Neural crest cell (in vitro differentiated cells): ENCODE measurements around the gene RIMBP2. TPM values are rescaled to one million over a fixed set of nuclear protein-coding genes. Genes with fewer than 3 reads are reported as not detected.
A peak's percentile ranks its signal among the peaks of the same experiment; 100 is the strongest.

Source experiments
- DNase-seq: peaks from one replicate; pipeline ENCODE4 v3.0.0; 2021; ENCODE audit warnings: low read depth, mixed read lengths, low spot score
- H3K27ac Mint-ChIP-seq: one replicate; pipeline ENCODE4 v1.8.0; 2021; ENCODE audit warnings: mild to moderate bottlenecking, mixed read lengths; ENCODE audit not compliant: unreplicated experiment
- H3K27me3 Mint-ChIP-seq: 2 replicates; pipeline ENCODE4 v1.8.0; 2021; ENCODE audit warnings: low read depth, mild to moderate bottlenecking, mixed read lengths
- H3K36me3 Mint-ChIP-seq: 2 replicates; pipeline ENCODE4 v1.8.0; 2021; ENCODE audit warnings: low read depth, mild to moderate bottlenecking, mixed read lengths
- H3K4me1 Mint-ChIP-seq: 2 replicates; pipeline ENCODE4 v1.8.0; 2021; ENCODE audit warnings: mixed read lengths
- H3K4me3 Mint-ChIP-seq: one replicate; pipeline ENCODE4 v1.8.0; 2021; ENCODE audit warnings: mild to moderate bottlenecking, mixed read lengths
- H3K9me3 Mint-ChIP-seq: 2 replicates; pipeline ENCODE4 v1.8.0; 2021; ENCODE audit warnings: mixed read lengths
- total RNA-seq: library from RNA; stranded (reverse); gene quantifications from 2 replicates; pipeline ENCODE4 v1.2.1, GENCODE V29; 2021
- TF ChIP-seq, protein P1 (sequence below): fragments of 200-600 bp; sonication (generic); conservative IDR thresholded peaks from 2 replicates; pipeline ENCODE4 v1.5.0; 2021; ENCODE audit warnings: antibody characterized with exemption, mild to moderate bottlenecking

Gene RIMBP2
- total RNA-seq, 1 donor from 2014 or later: 5.9 TPM

DNA sequence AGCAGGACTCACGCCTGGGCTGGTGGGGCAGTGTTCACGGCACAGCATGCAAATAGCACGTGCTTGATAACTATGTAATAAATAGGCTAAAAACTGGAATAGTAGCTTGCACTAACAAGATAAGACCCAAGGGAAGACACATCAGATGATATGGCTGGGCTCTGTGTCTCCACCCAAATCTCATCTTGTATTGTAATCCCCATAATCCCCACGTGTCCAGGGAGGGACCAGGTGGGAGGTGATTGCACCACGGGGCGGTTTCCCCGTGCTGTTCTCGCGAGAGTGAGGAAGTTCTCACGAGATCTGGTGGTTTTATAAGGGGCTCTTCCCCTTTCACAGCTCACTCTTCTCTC lies 46.9 kb downstream of the RIMBP2 start:
- peaks cover 9% of the 10 kb centered on the region for H3K9me3 Mint-ChIP-seq
- no peak overlapping the region for H3K27ac Mint-ChIP-seq
- no peak for DNase-seq
- peaks cover 11% of the 10 kb centered on the region for H3K4me1 Mint-ChIP-seq
- H3K36me3 Mint-ChIP-seq: peaks cover 2% of the 10 kb centered on the region
- peaks cover 6% of the 10 kb centered on the region for H3K27me3 Mint-ChIP-seq
- TF ChIP-seq, protein P1, sequence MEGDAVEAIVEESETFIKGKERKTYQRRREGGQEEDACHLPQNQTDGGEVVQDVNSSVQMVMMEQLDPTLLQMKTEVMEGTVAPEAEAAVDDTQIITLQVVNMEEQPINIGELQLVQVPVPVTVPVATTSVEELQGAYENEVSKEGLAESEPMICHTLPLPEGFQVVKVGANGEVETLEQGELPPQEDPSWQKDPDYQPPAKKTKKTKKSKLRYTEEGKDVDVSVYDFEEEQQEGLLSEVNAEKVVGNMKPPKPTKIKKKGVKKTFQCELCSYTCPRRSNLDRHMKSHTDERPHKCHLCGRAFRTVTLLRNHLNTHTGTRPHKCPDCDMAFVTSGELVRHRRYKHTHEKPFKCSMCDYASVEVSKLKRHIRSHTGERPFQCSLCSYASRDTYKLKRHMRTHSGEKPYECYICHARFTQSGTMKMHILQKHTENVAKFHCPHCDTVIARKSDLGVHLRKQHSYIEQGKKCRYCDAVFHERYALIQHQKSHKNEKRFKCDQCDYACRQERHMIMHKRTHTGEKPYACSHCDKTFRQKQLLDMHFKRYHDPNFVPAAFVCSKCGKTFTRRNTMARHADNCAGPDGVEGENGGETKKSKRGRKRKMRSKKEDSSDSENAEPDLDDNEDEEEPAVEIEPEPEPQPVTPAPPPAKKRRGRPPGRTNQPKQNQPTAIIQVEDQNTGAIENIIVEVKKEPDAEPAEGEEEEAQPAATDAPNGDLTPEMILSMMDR: no peak
- H3K4me3 Mint-ChIP-seq: no peak overlapping the region

- TF ChIP-seq, protein P1: no peak
- Mint-ChIP-seq H3K27ac (peak overlapping the region; percentile 57), H3K27me3 (peaks cover 6% of the 10 kb centered on the region), H3K4me3 (no peak overlapping the region), H3K36me3 (peaks cover 2% of the 10 kb centered on the region), H3K4me1 (peaks cover 11% of the 10 kb centered on the region), H3K9me3 (peaks cover 9% of the 10 kb centered on the region)
- no peak for DNase-seq
These were observed 47.6 kb downstream of the RIMBP2 start for GRCh38 chr12:130668286-130669204.

- DNase-seq: no peak
- H3K4me3 Mint-ChIP-seq: no peak overlapping the region
- peaks cover 6% of the 10 kb centered on the region for H3K27me3 Mint-ChIP-seq
- TF ChIP-seq, protein P1: no peak
- H3K27ac Mint-ChIP-seq: no peak overlapping the region
- peaks cover 9% of the 10 kb centered on the region for H3K9me3 Mint-ChIP-seq
- peaks cover 11% of the 10 kb centered on the region for H3K4me1 Mint-ChIP-seq
- peaks cover 2% of the 10 kb centered on the region for H3K36me3 Mint-ChIP-seq
These were observed 48.6 kb downstream of the RIMBP2 start for GRCh38 chr12:130667421-130667960.

DNA sequence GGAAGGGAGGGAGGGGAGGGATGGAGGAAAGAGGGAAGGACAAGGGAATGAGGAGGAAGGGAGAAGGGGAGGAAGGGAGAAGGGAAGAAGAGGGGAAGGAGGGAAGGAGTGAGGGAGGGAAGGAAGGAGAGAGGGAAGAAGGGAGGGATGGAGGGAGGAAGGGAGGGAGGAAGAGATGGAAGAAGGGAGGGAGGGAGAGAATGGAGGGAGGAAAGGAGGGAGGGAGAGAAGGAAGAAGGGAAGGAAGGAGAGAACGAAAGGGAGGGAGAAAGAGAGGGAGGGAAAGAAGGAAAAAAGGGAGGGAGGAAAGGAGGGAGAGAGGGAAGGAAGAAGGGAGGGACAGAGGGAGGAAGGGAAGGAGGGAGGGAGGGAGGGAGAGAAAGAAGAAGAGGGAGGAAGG lies 49.5 kb downstream of the RIMBP2 start:
- H3K4me1 Mint-ChIP-seq: peaks cover 11% of the 10 kb centered on the region
- H3K27ac Mint-ChIP-seq: no peak overlapping the region
- H3K36me3 Mint-ChIP-seq: peaks cover 2% of the 10 kb centered on the region
- peaks cover 9% of the 10 kb centered on the region for H3K9me3 Mint-ChIP-seq
- DNase-seq: no peak
- TF ChIP-seq, protein P1: no peak
- H3K4me3 Mint-ChIP-seq: no peak overlapping the region
- peaks cover 6% of the 10 kb centered on the region for H3K27me3 Mint-ChIP-seq

- peaks cover 6% of the 10 kb centered on the region for H3K27me3 Mint-ChIP-seq
- H3K36me3 Mint-ChIP-seq: peaks cover 2% of the 10 kb centered on the region
- DNase-seq: no peak
- no peak overlapping the region for H3K4me3 Mint-ChIP-seq
- peaks cover 9% of the 10 kb centered on the region for H3K9me3 Mint-ChIP-seq
- TF ChIP-seq, protein P1: no peak
- peaks cover 11% of the 10 kb centered on the region for H3K4me1 Mint-ChIP-seq
- no peak overlapping the region for H3K27ac Mint-ChIP-seq
These were observed 50.3 kb downstream of the RIMBP2 start for GRCh38 chr12:130665753-130666152.
